Suprapubic skin (tissue), 4 donors: ENCODE measurements around the gene UBL3.

Experiments
- POLR2A ChIP-seq, 2 donors: fragments of 450-650 bp; IDR thresholded peaks; one replicate each; pipeline ENCODE4 v1.6.1; 2017; ENCODE audit warnings: antibody characterized with exemption in 2 of 2, mild to moderate bottlenecking in 2 of 2, moderate library complexity in 2 of 2
- POLR2AphosphoS5 ChIP-seq, 3 donors: sonication (generic); formaldehyde crosslinking; IDR thresholded peaks; one replicate each; pipeline ENCODE4 v1.6.1; 2017; ENCODE audit warnings: antibody characterized with exemption in 3 of 3
- TF ChIP-seq, protein P1 (sequence below), 2 donors: fragments of 200-600 bp in 1 of 2; fragments of 450-650 bp in 1 of 2; sonication (generic) in 1 of 2; IDR thresholded peaks; one replicate each; pipeline ENCODE4 v1.5.1; 2016 to 2019; ENCODE audit warnings: antibody characterized with exemption in 2 of 2, mild to moderate bottlenecking in 1 of 2, moderate library complexity in 1 of 2

DNA sequence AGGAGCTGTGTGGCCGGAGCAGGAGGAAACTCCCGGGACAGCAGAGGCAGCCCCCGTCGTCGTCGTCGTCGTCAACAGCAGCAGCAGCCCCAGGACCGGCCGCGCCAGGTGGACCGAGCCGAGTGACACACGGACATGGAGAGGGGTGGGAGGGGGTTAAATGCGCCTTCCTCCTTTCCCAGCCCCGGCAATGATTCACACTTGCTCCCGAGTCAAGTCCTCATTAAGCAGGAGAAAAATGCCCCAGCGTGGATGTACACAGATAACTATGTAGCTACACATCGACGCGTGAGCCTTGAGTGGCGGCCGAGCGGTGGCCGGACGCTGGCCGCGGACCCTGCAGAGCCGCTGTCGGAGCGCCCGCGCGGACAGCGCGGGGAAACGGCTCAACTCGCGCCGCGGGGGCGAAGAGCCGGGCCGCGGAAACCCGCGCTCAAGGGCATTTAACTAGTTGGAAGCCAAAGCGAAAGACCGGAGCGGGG is 645 bp downstream of the UBL3 start:
- TF ChIP-seq, protein P1, sequence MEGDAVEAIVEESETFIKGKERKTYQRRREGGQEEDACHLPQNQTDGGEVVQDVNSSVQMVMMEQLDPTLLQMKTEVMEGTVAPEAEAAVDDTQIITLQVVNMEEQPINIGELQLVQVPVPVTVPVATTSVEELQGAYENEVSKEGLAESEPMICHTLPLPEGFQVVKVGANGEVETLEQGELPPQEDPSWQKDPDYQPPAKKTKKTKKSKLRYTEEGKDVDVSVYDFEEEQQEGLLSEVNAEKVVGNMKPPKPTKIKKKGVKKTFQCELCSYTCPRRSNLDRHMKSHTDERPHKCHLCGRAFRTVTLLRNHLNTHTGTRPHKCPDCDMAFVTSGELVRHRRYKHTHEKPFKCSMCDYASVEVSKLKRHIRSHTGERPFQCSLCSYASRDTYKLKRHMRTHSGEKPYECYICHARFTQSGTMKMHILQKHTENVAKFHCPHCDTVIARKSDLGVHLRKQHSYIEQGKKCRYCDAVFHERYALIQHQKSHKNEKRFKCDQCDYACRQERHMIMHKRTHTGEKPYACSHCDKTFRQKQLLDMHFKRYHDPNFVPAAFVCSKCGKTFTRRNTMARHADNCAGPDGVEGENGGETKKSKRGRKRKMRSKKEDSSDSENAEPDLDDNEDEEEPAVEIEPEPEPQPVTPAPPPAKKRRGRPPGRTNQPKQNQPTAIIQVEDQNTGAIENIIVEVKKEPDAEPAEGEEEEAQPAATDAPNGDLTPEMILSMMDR (IDR thresholded peaks at IDR 0.05) = no peak
- TF ChIP-seq POLR2AphosphoS5 (IDR thresholded peaks at IDR 0.05) (no peak), POLR2A (IDR thresholded peaks at IDR 0.05) (no peak)
